Muscle layer of colon (tissue), 2 donors: ENCODE results near the gene OSER1.

ENCODE experiments used
- H3K27ac ChIP-seq: one replicate; pipeline ENCODE4 v1.7.0; 2013; ENCODE audit warnings: low read depth, mild to moderate bottlenecking, low read length, moderate library complexity
- H3K27me3 ChIP-seq, 2 donors: one replicate each; pipeline ENCODE4 v1.7.0; 2013; ENCODE audit warnings: low read length in 2 of 2, mild to moderate bottlenecking in 2 of 2; ENCODE audit not compliant: insufficient read depth in 2 of 2, control insufficient read depth in 1 of 2
- H3K36me3 ChIP-seq: one replicate; pipeline ENCODE4 v1.7.0; 2013; ENCODE audit warnings: mild to moderate bottlenecking, low read length; ENCODE audit not compliant: insufficient read depth
- H3K4me1 ChIP-seq: one replicate; pipeline ENCODE4 v1.7.0; 2013; ENCODE audit warnings: mild to moderate bottlenecking, low read length; ENCODE audit not compliant: insufficient read depth
- H3K4me3 ChIP-seq, 2 donors: one replicate each; pipeline ENCODE4 v1.7.0; 2013; ENCODE audit warnings: low read length in 2 of 2, low read depth in 1 of 2, mild to moderate bottlenecking in 1 of 2, moderate library complexity in 1 of 2
- H3K9ac ChIP-seq: one replicate; pipeline ENCODE4 v1.7.0; 2013; ENCODE audit warnings: low read length
- H3K9me3 ChIP-seq: one replicate; pipeline ENCODE4 v1.7.0; 2013; ENCODE audit warnings: mild to moderate bottlenecking, low read length
- donor health status: abdominal sarcoma.
- donor health status: Adenocarcinoma of cecum.

OSER1 gene

DNA sequence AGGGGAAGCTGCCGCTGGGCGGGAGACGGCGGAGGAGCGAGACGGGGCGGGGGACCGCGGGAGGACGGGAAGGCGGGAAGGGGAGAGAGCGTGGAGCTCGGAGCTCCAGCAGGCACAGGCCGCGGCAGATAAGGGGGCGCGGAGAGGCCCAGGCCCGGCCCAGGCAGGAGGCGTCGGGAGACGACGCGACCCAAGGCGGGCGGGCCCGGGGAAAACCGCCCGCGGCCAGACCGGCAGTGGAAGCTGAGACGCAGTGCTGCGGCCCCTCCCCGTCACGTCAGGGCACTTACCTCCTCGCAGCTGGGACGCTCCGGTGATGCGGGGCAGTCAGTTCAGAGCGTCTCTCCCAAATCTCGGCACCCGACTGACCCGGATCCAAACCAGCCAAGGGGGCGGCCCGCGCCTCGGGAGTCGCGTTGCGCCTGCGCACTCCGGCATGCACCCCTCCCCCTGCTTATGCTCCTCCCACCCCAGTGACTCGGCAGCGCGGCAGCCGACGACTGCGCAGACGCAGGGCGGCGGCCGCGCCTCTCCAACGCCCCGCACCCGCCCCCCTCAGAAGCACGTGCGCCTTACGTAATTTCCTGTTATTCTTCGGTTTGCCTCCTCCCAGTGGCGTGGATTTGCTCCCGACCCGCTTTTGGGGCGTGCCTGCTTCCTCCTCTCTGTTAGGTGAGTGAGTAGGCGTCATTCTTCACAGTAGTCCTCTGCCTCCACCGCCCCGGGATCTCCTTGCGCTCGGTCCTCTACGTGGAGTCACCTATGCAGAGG lies at the start of gene OSER1:
Gene OSER1, minus strand, starts transcription at position 366 of the 771 bp plus-strand sequence. CDS start 3,814 bp downstream, outside the sequence.
- no peaks in the 10 kb centered on the region for H3K27me3 ChIP-seq
- peaks cover 34% of the 10 kb centered on the region for H3K4me1 ChIP-seq
- H3K36me3 ChIP-seq = no peaks in the 10 kb centered on the region
- no peaks in the 10 kb centered on the region for H3K9me3 ChIP-seq
- peak within 1 kb of the TSS; percentile 72 for H3K9ac ChIP-seq
- peak within 1 kb of the TSS; percentile 98 for H3K27ac ChIP-seq
- H3K4me3 ChIP-seq = peak within 1 kb of the TSS; percentile 84 to 96

DNA sequence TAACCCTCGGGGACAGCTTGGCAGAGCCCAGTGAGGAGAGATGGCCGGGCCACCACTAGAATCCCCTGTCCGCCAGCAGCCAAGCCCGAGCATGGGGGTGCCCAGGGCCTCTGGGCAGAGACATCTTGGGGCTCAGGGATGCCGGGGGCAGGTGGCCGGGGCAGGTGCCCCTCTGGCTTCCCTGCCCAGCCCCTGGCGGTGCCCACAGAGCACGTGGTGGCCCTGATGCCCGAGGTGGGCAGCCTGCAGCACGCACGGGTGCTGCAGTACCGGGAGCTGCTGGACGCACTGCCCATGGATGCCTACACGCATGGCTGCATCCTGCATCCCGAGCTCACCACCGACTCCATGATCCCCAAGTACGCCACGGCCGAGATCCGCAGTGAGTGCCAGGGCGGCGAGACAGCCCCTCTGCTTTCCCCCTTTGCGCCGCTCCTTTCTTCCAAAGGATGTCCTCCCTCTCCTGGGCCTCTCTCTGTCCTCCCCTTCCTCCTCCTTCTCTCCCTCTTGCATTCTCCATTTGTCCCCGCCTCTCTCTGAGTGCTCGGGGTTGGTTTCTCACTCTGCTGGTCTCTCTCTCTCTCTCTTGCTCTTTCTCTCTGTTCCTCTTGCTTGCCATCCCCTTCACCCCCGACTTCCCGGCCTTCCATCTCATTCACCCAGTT lies 47.8 kb upstream of the OSER1 start:
- H3K27me3 ChIP-seq = no peaks in the 10 kb centered on the region

DNA sequence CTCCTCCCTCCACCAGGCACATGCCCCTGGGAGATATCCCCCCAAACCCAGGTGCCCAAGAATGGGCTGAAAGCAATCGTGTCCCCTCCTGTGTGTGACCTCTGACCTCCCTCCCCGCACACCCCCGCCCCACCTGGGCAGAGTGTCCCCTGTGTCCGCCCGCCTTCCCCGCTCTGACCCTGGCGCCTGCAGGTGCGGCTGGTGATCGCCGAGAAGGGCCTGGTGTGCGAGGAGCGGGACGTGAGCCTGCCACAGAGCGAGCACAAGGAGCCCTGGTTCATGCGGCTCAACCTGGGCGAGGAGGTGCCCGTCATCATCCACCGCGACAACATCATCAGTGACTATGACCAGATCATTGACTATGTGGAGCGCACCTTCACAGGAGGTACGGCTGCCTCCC lies 46.4 kb upstream of the OSER1 start:
- H3K27me3 ChIP-seq = no peaks in the 10 kb centered on the region
- no peak overlapping the region for H3K4me3 ChIP-seq
- no peaks in the 10 kb centered on the region for H3K9me3 ChIP-seq
- no peaks in the 10 kb centered on the region for H3K36me3 ChIP-seq
- no peaks in the 10 kb centered on the region for H3K4me1 ChIP-seq
- H3K27ac ChIP-seq = no peak overlapping the region
- no peak overlapping the region for H3K9ac ChIP-seq

More for the DNA sequence above, 47.8 kb upstream of the OSER1 start:
- Histone ChIP-seq H3K36me3 (no peaks in the 10 kb centered on the region), H3K9me3 (no peaks in the 10 kb centered on the region), H3K27ac (no peak overlapping the region), H3K4me1 (no peaks in the 10 kb centered on the region), H3K4me3 (no peak overlapping the region), H3K9ac (no peak overlapping the region)

DNA sequence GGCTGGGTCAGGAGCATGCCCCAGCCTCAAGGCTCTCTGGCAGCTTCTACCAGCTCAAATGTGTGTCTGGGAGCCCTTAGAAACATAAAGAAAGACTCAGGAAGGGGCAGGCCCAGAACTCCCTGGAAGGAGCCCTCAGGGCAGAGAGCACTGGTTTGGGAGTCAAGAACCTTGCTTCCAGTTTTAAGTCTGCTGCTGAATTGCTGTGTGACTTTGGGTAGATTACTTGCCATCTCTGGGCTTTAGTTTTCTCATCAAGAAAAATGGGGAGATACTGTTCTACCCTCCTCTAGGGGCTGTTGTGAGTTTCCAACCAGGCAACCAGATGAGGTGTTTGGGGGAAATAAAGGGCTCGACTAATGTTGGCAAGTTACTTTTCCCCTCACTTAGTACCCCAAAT lies 45.4 kb upstream of the OSER1 start:
- no peak overlapping the region for H3K27ac ChIP-seq
- H3K27me3 ChIP-seq = no peaks in the 10 kb centered on the region
- H3K36me3 ChIP-seq = no peaks in the 10 kb centered on the region
- H3K9ac ChIP-seq = no peak overlapping the region
- no peaks in the 10 kb centered on the region for H3K9me3 ChIP-seq
- no peak overlapping the region for H3K4me3 ChIP-seq
- H3K4me1 ChIP-seq = no peaks in the 10 kb centered on the region

DNA sequence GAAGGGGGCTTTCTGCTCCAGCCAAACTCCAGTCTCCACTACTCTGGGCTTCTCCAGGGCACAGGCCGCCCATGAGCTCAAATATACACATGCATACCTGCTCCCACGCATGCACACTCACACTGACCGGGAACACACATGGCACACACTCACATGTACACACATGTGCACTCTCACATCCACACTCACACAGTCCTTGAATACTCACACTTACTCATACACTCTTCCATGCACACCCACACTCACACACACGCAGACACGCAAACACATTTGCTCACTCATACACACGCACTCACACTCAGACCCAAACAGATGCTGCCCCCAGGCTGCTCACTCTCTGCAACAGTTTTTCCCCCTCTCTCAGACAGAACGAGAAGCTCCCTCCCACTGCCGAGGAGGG lies 43.5 kb upstream of the OSER1 start:
- H3K27me3 ChIP-seq = peaks cover 0 to 5% of the 10 kb centered on the region in 2 donors
- H3K4me3 ChIP-seq = no peak overlapping the region
- H3K9me3 ChIP-seq = no peaks in the 10 kb centered on the region
- H3K27ac ChIP-seq = no peak overlapping the region
- no peaks in the 10 kb centered on the region for H3K4me1 ChIP-seq
- H3K9ac ChIP-seq = no peak overlapping the region
- no peaks in the 10 kb centered on the region for H3K36me3 ChIP-seq

DNA sequence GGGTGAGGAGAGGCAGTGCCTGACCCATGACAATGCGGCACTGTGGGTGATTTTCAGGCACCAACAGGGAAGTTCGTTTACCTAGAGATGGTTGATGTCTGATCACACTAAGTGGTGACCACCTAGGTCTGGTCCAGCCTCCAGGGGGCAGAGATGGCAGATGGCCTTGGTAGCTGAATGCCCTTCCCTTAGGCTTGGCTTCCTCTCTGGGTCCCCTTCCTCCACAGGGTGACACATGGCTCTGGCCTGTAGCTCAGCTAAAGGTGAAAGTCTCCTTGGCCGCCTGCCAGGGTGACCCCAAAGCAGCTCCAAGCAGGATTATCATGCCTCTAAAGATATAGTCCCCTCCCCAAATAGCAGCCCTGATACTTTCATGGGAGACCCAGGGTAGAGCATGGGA lies 43.0 kb upstream of the OSER1 start:
- H3K9ac ChIP-seq = no peak overlapping the region
- no peak overlapping the region for H3K27ac ChIP-seq
- H3K27me3 ChIP-seq = peaks cover 0 to 5% of the 10 kb centered on the region in 2 donors
- H3K4me1 ChIP-seq = no peaks in the 10 kb centered on the region
- H3K36me3 ChIP-seq = no peaks in the 10 kb centered on the region
- no peak overlapping the region for H3K4me3 ChIP-seq
- no peaks in the 10 kb centered on the region for H3K9me3 ChIP-seq

DNA sequence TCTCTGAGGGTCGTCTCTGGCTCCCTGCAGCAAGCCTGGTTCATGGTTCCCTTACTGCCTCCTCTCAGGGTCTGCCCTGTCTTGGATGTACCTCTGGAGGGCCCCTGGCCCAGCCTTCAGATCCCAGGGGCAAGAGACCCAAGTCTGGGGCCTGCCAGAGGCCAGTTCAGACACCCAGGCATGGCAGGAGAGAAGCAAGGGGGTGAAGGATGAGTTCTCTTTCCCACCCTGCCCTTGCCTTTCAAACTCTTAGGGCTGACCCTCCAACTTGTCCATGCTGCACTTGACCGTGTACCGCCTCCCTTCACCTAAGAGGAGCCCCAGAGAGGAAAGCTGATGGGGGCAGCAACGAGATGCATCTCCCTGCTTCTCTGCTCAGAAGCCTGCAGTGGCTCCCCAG lies 40.7 kb upstream of the OSER1 start:
- Histone ChIP-seq H3K27ac (no peak overlapping the region), H3K9ac (no peak overlapping the region), H3K9me3 (no peaks in the 10 kb centered on the region), H3K36me3 (no peaks in the 10 kb centered on the region), H3K4me1 (no peaks in the 10 kb centered on the region), H3K27me3 (peaks cover 4 to 5% of the 10 kb centered on the region in 2 donors), H3K4me3 (no peak overlapping the region)

DNA sequence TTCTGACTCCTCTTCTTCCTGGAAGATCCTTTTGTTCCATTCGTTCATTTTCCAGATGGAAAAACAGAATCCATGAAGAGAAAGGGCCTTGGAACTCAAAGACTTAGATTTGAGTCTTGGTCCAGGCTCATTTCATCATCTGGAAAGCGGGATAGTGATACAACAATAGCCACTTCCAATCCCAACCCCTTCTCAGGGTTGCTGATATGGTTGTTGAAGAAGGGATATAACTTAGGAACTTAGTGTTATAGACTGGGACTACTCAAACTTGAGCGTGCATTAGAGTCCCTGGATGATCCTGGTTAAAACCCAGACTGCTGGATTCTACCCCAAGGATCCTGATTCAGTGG lies 37.8 kb upstream of the OSER1 start:
- H3K27ac ChIP-seq = no peak overlapping the region
- H3K27me3 ChIP-seq = peaks cover 4 to 5% of the 10 kb centered on the region in 2 donors
- no peak overlapping the region for H3K4me3 ChIP-seq
- H3K36me3 ChIP-seq = no peaks in the 10 kb centered on the region
- no peak overlapping the region for H3K9ac ChIP-seq
- no peaks in the 10 kb centered on the region for H3K9me3 ChIP-seq
- H3K4me1 ChIP-seq = no peaks in the 10 kb centered on the region

DNA sequence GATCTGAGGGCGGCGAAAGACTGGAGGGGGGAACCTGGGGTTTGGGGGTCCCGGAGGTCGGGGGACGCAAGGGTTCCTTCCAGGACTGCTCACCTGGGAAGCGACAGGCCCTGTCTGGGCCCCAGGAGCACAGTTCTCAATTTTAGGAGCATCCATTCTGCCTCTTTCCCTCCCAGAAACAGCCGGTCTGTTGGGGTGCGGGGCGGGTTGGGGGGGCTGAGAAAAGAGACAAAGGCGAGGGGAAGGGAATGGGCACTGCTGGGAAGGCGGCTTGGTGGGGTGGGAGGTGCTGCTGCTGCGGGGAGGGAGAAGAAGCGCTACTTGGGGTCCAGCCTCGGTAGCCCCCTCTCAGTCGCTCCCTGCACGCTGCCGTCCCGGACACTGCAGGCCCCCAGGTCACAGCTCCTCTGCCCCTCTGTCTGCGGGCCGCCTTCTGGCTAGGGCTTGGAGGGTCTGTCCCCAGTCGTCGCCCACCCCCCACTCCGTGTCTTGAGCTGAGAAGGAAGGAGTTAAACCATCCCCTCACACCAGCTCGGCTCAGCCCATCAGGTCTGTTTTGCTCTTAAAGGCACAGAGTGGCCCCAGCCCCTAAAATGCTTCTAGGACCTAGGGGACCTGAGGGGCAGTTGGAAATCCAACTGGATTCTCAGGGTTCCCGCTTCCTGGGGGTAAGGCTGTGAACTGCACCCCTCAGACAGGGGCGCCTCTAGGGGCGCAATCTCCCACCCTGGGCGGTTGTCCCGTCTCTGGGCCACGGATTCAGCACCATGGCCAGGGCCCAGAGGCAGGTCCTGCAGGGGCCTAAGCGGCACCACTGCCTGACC lies 37.2 kb upstream of the OSER1 start:
- H3K4me3 ChIP-seq = no peak overlapping the region
- H3K9ac ChIP-seq = no peak overlapping the region
- H3K27me3 ChIP-seq = peaks cover 4 to 5% of the 10 kb centered on the region in 2 donors

DNA sequence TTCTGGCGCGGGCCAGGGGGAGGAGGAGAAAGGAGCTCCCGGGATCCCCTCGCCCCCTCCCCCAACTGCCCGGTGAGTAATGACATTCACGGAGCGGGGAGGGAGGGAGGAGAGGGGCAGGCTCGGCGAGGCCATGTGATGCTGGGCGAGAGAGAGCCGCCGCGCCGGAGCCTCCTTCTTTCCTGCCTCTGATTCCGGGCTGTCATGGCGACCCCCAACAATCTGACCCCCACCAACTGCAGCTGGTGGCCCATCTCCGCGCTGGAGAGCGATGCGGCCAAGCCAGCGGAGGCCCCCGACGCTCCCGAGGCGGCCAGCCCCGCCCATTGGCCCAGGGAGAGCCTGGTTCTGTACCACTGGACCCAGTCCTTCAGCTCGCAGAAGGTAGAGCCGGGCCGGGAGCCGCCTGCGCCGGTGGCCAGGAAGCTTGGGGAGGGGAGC lies 36.6 kb upstream of the OSER1 start, which contains the start of gene GDAP1L1:
Gene GDAP1L1, plus strand, starts transcription at position 178 of the 441 bp plus-strand sequence. Its CDS starts 27 bp downstream, at position 205.
- no peaks in the 10 kb centered on the region for H3K9me3 ChIP-seq
- no peaks in the 10 kb centered on the region for H3K36me3 ChIP-seq
- no peaks in the 10 kb centered on the region for H3K4me1 ChIP-seq
- H3K4me3 ChIP-seq = no peak within 1 kb of the TSS
- peaks cover 4 to 5% of the 10 kb centered on the region in 2 donors for H3K27me3 ChIP-seq
- no peak within 1 kb of the TSS for H3K27ac ChIP-seq
- H3K9ac ChIP-seq = no peak within 1 kb of the TSS

More for the DNA sequence above, 37.2 kb upstream of the OSER1 start:
- H3K27ac ChIP-seq = no peak overlapping the region
- H3K9me3 ChIP-seq = no peaks in the 10 kb centered on the region
- H3K4me1 ChIP-seq = no peaks in the 10 kb centered on the region
- H3K36me3 ChIP-seq = no peaks in the 10 kb centered on the region

DNA sequence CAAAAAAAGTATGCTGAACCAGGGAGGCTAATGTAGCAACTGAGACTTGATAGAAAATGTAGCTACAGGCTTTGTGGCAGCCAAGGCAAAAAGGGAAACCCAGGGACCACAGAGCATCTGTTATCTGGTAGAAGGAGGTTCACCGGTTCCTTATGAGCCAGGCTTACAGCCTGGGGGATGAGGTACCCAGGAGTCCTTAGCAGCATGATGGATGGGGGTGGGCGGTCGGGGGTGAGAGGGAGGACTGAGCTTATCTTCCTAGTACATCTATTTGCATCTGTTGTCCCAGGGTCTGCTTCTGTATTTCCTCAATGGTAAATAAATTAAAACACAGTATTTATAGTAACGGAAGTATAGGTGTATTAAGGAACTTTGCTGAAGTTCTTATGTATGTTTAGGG lies 35.4 kb upstream of the OSER1 start:
- no peak overlapping the region for H3K27ac ChIP-seq
- no peak overlapping the region for H3K9ac ChIP-seq
- no peak overlapping the region for H3K4me3 ChIP-seq
- no peaks in the 10 kb centered on the region for H3K36me3 ChIP-seq
- H3K9me3 ChIP-seq = no peaks in the 10 kb centered on the region
- H3K27me3 ChIP-seq = peaks cover 4 to 5% of the 10 kb centered on the region in 2 donors
- H3K4me1 ChIP-seq = no peaks in the 10 kb centered on the region
